Subcutaneous abdominal adipose tissue (tissue), 5 donors: ENCODE measurements around the gene TCAF1.
A peak's percentile ranks its signal among the peaks of the same experiment; 100 is the strongest.
"Not testable (repeated sequence)": the region's sequence is repeated elsewhere in the genome, so short reads cannot be mapped to it uniquely, and the experiment has no call there.

ENCODE experiments used
- H3K27ac ChIP-seq: one replicate; pipeline ENCODE4 v1.7.0; 2013; ENCODE audit warnings: low read depth, mild to moderate bottlenecking, inconsistent platforms, low read length, moderate library complexity
- H3K27me3 ChIP-seq, 5 donors: one replicate each; pipeline ENCODE4 v1.7.0; 2013; ENCODE audit warnings: low read length in 5 of 5, inconsistent platforms in 1 of 5; ENCODE audit not compliant: control insufficient read depth in 5 of 5, insufficient read depth in 4 of 5
- H3K36me3 ChIP-seq, 5 donors: one replicate each; pipeline ENCODE4 v1.7.0; 2013; ENCODE audit warnings: low read length in 5 of 5; ENCODE audit not compliant: control insufficient read depth in 5 of 5, insufficient read depth in 5 of 5
- H3K4me1 ChIP-seq, 5 donors: one replicate each; pipeline ENCODE4 v1.7.0; 2013; ENCODE audit warnings: low read length in 5 of 5, mild to moderate bottlenecking in 3 of 5, moderate library complexity in 1 of 5; ENCODE audit not compliant: control insufficient read depth in 5 of 5, insufficient read depth in 5 of 5
- H3K4me3 ChIP-seq, 5 donors: one replicate each; pipeline ENCODE4 v1.7.0; 2013; ENCODE audit warnings: low read length in 5 of 5, low read depth in 1 of 5
- H3K9ac ChIP-seq, 5 donors: one replicate each; pipeline ENCODE4 v1.7.0; 2013; ENCODE audit warnings: low read length in 5 of 5, mild to moderate bottlenecking in 4 of 5, moderate library complexity in 3 of 5
- H3K9me3 ChIP-seq, 5 donors: one replicate each; pipeline ENCODE4 v1.7.0; 2013; ENCODE audit warnings: low read length in 5 of 5; ENCODE audit not compliant: control insufficient read depth in 5 of 5
- donor health status: healthy.
- donor health status: healthy.
- donor health status: healthy.
- donor health status: healthy.
- donor health status: healthy.

Gene TCAF1

DNA sequence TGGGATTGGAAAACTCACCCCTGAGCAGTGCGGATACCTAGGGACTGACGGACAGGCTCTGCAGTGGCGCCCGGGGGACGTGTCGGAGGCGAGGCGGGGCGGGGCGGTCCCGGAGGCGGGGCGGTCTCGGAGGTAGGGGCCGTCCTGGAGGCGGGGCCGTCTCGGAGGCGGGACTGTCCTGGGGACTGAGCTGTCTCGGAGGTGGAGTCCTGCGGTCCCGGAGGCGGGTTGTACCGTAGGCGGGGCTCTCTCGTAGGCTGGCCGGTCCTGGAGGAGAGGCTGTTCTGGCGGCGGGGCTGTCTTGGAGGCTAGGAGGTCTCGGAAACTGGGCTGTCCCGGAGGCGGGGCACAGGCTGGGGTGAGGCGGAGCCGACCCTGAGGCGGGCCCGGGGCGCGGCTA, 65.4 kb downstream of the TCAF1 start:
- peak overlapping the region in 3 of 5 donors; percentile 47 to 57 (median 48) for H3K4me3 ChIP-seq
- not testable (repeated sequence) for H3K4me1 ChIP-seq, H3K27ac ChIP-seq

DNA sequence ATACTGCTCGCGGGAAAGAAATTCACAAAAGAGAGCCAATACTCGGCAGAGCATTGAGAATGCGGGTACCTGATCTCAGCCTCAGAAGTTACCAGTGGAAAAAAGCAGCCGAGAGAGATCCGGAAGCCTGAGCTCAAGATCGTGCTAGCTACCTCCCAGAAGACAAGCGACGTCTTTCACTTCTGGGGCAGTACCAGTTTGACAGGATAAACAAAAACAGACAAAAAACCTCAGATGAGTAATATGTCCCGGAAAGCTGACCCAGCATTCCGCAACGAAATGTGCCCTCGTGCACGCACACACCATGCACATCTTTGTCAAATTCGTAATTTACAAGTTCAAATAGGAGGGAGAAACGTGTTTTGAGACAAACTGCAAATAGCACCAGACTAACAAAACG, 65.9 kb downstream of the TCAF1 start:
- H3K4me3 ChIP-seq = not testable (repeated sequence)

More for the DNA sequence above, 65.4 kb downstream of the TCAF1 start:
- not testable (repeated sequence) for H3K9me3 ChIP-seq, H3K27me3 ChIP-seq, H3K9ac ChIP-seq, H3K36me3 ChIP-seq

DNA sequence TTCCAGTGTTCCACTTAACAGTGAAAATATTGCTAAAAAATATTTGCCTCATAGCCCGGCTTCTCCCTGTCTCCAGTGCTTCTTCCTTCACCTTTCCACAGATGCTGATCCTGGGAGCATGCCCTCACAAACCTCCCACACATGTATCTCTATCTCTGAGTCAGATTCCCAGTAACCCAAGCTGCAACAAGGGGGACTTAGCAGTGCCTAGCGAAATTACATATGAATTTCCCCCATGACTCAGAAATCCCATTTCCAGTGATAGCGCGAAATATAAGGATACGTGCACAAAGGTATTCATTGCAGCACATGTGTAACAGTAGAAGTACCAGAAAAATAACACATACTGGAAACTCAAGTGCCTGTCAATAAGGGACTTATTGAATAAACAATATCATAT, 75.4 kb downstream of the TCAF1 start:
- H3K9me3 ChIP-seq, H3K27me3 ChIP-seq, H3K4me1 ChIP-seq, H3K36me3 ChIP-seq, H3K9ac ChIP-seq, H3K27ac ChIP-seq, H3K4me3 ChIP-seq: not testable (repeated sequence)

More for the DNA sequence above, 65.9 kb downstream of the TCAF1 start:
- H3K27me3 ChIP-seq, H3K9ac ChIP-seq, H3K9me3 ChIP-seq, H3K36me3 ChIP-seq, H3K4me1 ChIP-seq, H3K27ac ChIP-seq: not testable (repeated sequence)

DNA sequence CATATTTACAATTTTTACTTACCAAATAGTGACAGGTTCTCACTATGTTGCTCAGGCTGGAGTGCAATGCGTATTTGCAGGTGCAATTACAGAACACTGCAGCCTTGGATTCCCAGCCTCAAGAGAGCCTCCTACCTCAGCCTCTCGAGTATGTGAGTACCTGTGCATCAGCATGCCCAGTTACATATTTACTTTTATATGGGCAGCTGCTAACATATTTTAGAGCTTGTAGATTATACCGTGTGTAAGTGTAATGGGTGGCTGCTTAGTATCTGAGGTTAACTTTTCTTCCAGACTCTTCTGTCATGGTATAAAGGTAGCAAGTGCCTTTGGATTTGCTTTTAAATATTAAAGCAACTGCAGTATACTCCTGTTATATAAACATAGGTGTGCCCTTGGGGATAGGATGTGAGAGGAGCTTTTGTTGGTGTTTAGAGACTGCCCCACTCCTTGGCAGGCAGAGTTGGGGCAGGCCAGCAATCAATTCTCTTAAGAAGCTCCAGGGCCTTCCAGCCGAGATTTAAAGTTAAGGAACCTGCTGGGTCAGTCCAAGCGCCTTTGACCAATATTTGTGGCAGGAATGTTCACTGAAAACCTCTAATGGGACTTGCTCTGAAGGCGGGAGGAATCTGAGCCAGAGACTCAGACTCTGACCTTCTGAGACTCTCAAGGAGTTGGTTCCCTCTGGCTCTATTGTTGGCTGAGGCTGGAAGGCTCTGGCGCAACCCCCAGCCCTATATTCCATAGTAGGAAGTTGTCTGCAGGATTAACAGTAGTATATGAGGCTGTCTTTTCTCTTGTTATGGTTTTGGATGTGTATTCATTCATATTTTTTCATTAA, 77.5 kb downstream of the TCAF1 start:
- H3K27me3 ChIP-seq, H3K27ac ChIP-seq, H3K9ac ChIP-seq, H3K9me3 ChIP-seq, H3K4me3 ChIP-seq, H3K4me1 ChIP-seq, H3K36me3 ChIP-seq: not testable (repeated sequence)

DNA sequence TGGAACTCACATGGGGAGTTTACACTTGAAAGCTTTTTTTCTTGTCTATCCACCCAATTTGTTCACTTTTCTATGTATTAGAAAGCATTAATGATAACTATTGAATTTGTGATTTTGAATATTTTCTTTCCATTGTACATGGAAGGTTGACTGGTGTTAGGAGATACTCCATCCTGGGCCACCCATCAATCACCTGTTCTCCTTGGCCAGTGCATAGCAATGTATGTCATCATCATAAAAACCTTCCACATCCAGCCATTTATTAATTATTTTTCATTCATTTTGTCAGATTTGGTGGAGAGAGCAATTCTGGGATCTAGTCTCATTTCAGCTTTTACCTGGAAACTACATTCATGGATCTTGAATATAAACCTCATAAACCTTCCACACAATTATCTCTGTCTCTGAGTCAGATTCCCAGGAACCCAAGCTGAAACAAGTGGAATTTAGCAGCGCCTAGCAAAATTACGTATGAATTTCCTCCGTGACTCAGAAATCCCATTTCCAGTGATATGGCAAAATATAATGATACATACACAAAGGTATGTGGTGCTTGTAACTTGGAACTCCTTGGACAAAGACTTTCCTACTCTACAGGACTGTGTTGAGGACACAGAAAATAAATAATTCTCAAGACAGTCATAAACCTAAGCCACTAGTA, 78.2 kb downstream of the TCAF1 start:
- not testable (repeated sequence) for H3K27me3 ChIP-seq, H3K36me3 ChIP-seq, H3K4me1 ChIP-seq

DNA sequence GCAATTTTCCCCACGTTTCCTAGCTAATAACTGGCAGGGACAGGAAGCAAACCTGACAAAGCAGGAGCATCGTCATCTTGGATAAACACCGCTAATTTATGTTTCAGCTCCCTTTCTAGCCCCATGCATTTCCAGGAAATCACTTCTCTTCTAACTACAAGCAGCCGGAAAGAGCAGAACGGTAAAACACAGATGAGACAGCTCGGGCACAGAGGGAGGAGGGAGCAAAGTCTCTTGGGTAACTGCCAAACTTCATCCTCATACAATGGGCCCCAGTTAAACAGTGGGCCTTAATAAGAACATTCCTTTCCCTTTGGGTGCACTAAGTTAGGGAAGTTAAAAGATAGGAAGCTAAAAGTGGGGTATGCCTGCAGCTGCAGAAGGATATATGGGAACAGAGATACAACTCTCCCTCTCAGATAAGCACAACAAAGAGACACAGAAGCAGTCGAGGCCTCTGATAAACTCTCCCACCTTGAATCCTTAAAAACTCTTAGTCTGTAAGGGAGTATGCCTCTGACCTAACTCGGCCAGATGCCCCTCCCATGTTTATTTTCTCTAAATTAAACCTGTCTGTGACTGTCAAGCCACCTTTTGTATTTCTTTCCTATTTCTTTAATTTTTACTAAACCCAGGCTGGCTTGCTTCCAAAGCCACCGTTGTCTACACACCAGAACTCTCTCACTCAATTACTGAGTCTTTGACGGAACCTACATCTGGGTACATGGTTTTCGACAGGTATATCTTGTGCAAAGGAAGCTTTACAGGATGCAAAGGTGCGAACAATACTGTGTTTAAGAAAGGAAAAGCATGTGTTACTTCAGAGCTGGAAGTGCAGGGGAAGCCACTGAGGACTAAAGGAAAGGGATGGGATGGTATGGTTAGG, 80.3 kb downstream of the TCAF1 start:
- H3K9me3 ChIP-seq, H3K4me3 ChIP-seq, H3K27me3 ChIP-seq, H3K4me1 ChIP-seq, H3K9ac ChIP-seq, H3K27ac ChIP-seq, H3K36me3 ChIP-seq: not testable (repeated sequence)

More for the DNA sequence above, 78.2 kb downstream of the TCAF1 start:
- H3K4me3 ChIP-seq, H3K9me3 ChIP-seq, H3K9ac ChIP-seq, H3K27ac ChIP-seq: not testable (repeated sequence)

DNA sequence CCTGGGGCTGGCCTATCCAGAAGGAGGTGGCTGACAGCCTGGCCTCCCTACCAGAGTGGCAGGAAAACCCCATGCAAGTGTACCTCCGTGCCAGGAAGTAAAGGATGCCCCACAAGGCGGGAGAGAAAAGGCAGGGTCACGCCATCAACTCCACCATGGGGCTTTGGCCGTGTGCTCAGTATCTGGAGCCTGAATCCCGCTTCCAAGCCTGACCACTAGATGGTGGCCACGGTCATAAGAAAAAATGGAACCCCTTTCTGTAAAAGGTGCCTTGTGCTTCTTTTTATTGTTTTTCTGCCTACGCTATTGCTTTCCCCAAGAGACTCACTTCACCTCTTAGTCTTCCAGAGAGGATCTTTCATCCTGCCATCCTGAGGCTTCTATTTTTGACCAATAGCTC, 84.1 kb downstream of the TCAF1 start:
- not testable (repeated sequence) for H3K9me3 ChIP-seq, H3K27me3 ChIP-seq, H3K9ac ChIP-seq, H3K4me3 ChIP-seq, H3K4me1 ChIP-seq, H3K36me3 ChIP-seq, H3K27ac ChIP-seq

DNA sequence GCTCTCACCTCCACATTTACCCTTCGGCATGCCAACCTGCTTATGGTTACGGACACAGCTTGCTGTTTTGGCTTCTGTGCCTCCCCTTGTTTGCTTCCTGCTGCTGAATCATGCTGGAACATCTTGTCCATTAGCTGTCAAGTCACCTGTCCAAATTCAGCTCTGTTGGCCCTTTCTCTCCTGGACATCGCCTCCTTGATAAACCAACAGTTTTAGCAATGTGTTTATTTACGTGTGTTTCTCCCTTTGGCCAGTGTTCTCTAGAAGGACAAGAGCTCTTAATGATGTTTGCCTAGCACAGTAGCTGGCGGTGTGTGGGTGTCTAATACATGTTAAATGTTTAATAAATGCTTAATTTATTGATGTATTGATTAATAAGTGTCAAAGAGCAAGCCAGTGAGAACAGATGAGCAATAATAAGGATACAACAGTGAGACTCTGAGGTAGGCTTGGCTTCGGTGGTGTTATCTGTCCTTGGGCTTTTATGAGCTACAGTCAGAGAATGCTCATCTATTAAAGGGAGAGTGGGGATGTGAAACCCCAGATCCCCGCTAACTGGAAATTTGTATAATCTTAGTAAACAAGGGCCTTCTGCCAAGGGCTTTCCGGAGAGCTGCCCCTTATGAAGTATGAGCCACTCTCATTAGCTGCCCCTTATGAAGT, 85.4 kb downstream of the TCAF1 start:
- not testable (repeated sequence) for H3K27ac ChIP-seq, H3K27me3 ChIP-seq, H3K9ac ChIP-seq, H3K4me3 ChIP-seq, H3K36me3 ChIP-seq, H3K4me1 ChIP-seq, H3K9me3 ChIP-seq

DNA sequence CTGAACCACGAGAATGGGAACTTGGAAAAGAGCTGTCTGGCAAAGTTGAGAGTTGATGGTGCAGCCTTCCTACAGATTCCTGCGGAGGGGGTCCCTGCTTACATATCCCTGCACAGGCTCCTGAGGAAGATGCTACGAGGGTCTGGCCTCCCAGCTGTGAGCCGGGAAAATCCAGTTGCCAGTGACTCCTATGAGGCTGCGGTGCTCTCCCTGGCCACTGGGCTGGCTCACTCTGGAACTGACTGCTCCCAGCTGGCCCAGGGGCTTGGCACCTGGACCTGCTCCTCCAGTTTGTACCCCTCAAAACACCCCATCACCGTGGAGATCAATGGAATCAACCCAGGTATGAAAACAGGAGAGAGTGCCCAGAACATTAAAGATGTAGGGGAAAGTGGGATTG, 91.3 kb downstream of the TCAF1 start:
- H3K36me3 ChIP-seq, H3K9me3 ChIP-seq, H3K4me3 ChIP-seq, H3K27ac ChIP-seq, H3K27me3 ChIP-seq, H3K4me1 ChIP-seq, H3K9ac ChIP-seq: not testable (repeated sequence)

DNA sequence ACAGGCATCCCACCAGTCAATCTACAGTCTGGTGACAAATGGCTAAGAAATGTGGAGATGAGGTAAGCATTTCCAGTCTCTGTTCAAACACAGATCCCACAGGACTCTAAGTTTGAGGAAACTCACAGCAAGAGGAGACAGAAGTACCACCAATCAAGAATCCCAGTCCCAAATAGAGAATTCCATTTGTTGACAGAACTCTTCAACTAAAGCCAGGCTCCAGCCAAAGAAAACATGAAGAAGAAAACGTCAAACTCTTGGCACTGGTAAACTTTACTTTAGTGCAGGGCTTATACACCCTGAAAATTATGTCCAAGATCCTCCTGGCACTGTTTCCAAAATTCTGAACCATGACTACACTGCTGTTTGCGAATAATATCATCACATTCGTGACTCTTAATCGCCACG, 95.3 kb downstream of the TCAF1 start:
- H3K36me3 ChIP-seq, H3K4me1 ChIP-seq, H3K27ac ChIP-seq, H3K9me3 ChIP-seq, H3K27me3 ChIP-seq, H3K9ac ChIP-seq, H3K4me3 ChIP-seq: not testable (repeated sequence)
